ENCODE data around the gene TNNI3K. TPM values are rescaled to one million over a fixed set of nuclear protein-coding genes. Genes with fewer than 3 reads are reported as not detected.

Gene TNNI3K
- total RNA-seq, 1 donor = 1.3 TPM

- TF ChIP-seq CTCF (IDR thresholded peaks at IDR 0.05; ENCODE audit: insufficient read depth, low read depth, low read length) = no peak
- H3K4me3 ChIP-seq (ENCODE audit: low read depth, low read length) = no peak overlapping the region
- DNase-seq (ENCODE audit: low read depth) = no peak
These were observed 180.7 kb downstream of the TNNI3K start for GRCh38 chr1:74415935-74416334.

- DNase-seq (ENCODE audit: low read depth) = no peak
- no peak for TF ChIP-seq CTCF (IDR thresholded peaks at IDR 0.05; ENCODE audit: insufficient read depth, low read depth, low read length)
These were observed 184.4 kb downstream of the TNNI3K start for GRCh38 chr1:74419611-74420010.

GRCh38 chr1:74420467-74420866 is 185.3 kb downstream of the TNNI3K start:
- DNase-seq (ENCODE audit: low read depth) = no peak
- no peak for TF ChIP-seq CTCF (IDR thresholded peaks at IDR 0.05; ENCODE audit: insufficient read depth, low read depth, low read length)
- H3K4me3 ChIP-seq (ENCODE audit: low read depth, low read length) = no peak overlapping the region

More at GRCh38 chr1:74419611-74420010, 184.4 kb downstream of the TNNI3K start:
- H3K4me3 ChIP-seq (ENCODE audit: low read depth, low read length) = no peak overlapping the region

GRCh38 chr1:74422421-74423292 is 187.5 kb downstream of the TNNI3K start:
- no peak overlapping the region for H3K4me3 ChIP-seq (ENCODE audit: low read depth, low read length)
- no peak for TF ChIP-seq CTCF (IDR thresholded peaks at IDR 0.05; ENCODE audit: insufficient read depth, low read depth, low read length)
- DNase-seq (ENCODE audit: low read depth) = no peak

GRCh38 chr1:74423471-74423870 is 188.3 kb downstream of the TNNI3K start:
- no peak for TF ChIP-seq CTCF (IDR thresholded peaks at IDR 0.05; ENCODE audit: insufficient read depth, low read depth, low read length)
- no peak for DNase-seq (ENCODE audit: low read depth)
- H3K4me3 ChIP-seq (ENCODE audit: low read depth, low read length) = no peak overlapping the region

- no peak for DNase-seq (ENCODE audit: low read depth)
- no peak for TF ChIP-seq CTCF (IDR thresholded peaks at IDR 0.05; ENCODE audit: insufficient read depth, low read depth, low read length)
- H3K4me3 ChIP-seq (ENCODE audit: low read depth, low read length) = no peak overlapping the region
These were observed 190.5 kb downstream of the TNNI3K start for GRCh38 chr1:74425676-74426075.
